NCI-H345 treated with DMSO at 0.1 percent for 48 hours (cell line): ENCODE data around the gene ADGRG3.
A peak's percentile ranks its signal among the peaks of the same experiment; 100 is the strongest.

Source experiments
- DNase-seq: peaks from one replicate; lab custom pipeline; 2025; ENCODE audit not compliant: unreplicated experiment; lab: John Stamatoyannopoulos, UW

The ADGRG3 gene

GRCh38 chr16:57694725-57695679 is 26.9 kb downstream of the ADGRG3 start, which contains the start of gene DRC7:
DRC7 (plus strand) TSS chr16:57694806; CDS start chr16:57697950, 3,144 bp downstream.
- DNase-seq = peak; percentile 38

DNA sequence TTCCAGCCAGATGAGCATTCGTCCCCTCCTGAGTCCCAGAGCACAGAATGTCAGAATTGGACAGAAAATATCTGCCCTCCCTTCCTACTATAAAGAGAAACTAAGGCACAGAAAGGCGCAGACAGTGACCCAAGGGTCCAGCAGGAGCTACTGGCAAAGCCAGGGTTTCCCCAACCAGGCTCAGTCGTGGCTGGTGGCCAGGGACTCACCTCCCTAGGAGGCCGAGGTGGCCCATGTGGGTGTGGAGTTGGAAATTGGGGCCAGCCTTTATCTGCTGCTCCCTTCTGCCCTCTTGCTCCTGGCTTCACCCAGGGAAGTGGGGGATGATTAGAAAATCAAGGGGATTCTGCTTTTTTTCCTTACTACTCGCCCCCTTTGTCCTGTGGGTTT is 27.6 kb downstream of the ADGRG3 start:
- no peak for DNase-seq

DNA sequence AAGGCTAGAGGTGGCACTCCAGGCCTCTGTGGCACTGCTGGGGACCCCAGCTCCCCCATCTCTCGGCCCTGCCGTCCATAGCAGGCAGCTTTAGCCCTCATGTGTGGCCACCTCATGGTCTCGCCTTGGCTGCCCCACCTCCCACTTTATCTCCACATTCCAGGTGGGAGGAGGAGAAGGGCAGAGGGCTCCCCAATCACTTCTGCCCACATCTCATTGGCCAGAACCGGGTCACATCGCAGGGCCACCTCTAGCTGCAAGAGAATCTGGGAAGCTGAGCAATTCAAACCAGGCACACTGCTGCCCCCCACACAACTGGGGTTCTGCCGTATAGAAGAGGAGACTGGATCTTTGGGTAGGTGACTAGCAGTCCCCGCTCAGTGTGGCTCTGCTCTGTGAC is 28.1 kb downstream of the ADGRG3 start:
- DNase-seq = no peak

DNA sequence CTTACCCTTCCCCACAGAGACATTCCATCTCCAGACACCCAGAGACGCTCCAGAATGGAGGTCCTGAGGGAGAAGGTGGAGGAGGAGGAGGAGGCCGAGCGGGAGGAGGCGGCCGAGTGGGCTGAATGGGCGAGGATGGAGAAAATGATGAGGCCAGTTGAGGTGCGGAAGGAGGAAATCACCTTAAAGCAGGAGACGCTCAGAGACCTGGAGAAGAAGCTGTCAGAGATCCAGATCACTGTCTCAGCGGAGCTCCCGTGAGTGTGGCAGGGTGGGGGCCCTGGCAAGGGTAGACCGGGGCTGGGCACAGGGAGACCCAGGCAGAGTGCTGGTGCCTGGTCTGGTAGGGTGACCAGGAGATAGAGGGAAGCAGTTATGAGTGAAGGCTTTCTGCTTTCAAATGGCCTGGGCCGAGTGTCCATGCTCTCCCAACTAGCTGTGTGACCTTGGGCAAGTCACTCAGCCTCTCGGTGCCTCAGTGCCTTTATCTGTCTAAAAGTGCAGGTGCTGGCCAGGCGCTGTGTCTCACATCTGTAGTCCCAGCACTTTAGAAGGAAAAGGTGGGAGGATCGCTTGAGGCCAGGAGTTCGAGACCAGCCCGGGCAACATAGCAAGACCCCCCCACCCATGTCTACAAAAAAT is 29.9 kb downstream of the ADGRG3 start:
- no peak for DNase-seq

- DNase-seq = no peak
Observed at GRCh38 chr16:57698812-57699405, 30.8 kb downstream of the ADGRG3 start.

- DNase-seq = no peak
Observed at GRCh38 chr16:57699481-57699880, 31.4 kb downstream of the ADGRG3 start.

DNA sequence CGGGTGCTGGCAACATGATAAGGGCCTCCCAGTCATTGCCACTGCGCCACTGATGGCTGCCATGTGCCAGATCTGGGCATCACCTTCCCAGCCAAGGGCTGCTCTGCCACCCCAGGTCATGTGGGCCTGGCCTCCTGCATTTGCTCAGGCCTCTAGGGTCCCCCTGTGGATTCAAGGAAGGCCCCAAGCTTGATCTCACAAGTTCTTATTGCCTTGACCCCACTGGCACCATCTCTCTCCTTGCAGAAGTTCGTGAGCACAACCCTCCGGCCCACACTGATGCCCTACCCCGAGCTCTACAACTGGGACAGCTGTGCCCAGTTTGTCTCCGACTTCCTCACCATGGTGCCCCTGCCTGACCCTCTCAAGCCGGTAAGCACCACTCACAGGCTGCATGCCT is 31.8 kb downstream of the ADGRG3 start:
- no peak for DNase-seq

DNA sequence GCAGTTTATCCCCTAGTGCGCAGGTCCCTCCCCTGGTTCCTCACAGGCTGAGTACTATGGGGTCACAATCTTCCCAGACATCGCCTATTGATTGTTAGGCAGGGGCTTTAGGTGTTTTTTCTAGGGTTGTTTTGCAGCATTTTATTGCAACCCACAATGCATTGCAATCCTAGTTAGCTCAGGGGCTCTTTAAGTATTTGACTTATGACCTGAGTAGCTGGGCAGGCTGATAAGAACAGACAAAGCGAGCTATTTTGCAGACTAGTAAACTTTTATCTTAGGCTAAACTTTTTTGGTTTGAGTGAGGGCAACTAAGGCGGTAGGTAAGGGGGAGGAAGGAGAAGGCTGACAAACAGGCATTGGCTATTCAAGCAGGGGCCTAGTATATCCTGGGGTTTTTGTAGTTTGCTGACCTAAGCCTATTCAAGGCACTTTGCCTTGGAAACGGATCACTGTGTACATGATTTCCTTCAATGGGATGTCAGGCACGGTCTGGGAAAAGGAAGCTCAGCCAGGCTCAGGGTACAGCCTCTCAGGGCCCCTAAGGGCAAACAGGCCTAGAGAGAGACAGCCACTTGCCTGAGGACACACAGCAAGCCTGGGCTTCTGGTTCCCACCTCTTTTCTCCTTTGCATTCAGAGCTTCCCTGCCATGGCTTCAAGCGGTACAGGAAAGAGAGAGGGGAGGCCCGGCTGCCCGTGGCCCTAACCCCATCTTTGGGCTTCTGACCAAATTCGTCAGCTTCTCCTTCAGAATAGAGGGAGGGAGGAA is 32.9 kb downstream of the ADGRG3 start:
- DNase-seq = no peak

DNA sequence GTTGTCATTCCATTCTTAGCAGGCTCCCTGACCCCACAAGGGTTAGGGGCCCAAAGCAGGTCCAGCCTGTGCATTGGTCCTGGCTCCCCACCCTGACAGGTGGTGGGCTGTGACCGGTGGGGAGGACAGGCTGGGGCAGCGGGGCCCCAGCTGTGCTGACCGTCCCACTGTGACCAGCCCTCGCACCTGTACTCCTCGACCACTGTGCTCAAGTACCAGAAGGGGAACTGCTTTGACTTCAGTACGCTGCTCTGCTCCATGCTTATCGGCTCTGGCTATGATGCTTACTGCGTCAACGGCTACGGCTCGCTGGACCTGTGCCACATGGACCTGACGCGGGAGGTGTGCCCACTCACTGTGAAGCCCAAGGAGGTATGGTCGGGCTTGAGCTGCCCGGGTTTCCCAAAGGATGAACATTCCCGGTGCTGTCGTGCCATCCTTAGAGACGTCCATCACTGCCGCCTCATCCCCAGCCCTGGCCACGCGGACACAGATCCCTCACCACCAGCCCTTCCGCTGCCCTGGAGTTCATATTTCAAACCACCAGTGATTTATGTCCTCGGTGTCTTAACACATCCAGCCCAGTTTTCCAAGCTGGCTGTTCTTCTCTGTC is 33.8 kb downstream of the ADGRG3 start:
- no peak for DNase-seq

DNA sequence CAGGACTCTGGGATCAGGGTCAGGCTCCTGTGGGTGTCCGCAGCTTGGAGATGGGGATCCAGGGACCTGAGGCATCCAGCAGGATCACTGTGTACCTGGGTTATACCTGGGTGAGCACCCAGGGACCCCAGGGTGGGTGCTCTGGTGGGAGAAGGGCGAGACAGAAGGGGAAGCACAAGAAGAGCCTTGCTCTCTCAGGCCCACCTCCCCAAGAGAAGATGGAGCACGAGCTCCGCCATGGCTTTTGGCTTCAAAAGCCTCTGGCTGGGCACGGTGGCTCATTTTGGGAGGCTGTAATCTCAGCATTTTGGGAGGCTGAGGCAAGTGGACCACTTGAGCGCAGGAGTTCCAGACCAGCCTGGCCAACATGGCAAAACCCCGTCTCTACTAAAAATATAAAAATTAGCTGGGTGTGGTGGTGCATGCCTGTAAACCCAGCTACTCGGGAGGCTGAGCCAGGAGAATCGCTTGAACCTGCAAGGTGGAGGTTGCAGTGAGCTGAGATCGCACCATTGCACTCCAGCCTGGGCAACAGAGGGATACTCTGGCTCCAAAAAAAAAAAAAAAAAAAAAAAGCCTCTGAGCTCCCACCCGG is 35.4 kb downstream of the ADGRG3 start:
- no peak for DNase-seq

DNA sequence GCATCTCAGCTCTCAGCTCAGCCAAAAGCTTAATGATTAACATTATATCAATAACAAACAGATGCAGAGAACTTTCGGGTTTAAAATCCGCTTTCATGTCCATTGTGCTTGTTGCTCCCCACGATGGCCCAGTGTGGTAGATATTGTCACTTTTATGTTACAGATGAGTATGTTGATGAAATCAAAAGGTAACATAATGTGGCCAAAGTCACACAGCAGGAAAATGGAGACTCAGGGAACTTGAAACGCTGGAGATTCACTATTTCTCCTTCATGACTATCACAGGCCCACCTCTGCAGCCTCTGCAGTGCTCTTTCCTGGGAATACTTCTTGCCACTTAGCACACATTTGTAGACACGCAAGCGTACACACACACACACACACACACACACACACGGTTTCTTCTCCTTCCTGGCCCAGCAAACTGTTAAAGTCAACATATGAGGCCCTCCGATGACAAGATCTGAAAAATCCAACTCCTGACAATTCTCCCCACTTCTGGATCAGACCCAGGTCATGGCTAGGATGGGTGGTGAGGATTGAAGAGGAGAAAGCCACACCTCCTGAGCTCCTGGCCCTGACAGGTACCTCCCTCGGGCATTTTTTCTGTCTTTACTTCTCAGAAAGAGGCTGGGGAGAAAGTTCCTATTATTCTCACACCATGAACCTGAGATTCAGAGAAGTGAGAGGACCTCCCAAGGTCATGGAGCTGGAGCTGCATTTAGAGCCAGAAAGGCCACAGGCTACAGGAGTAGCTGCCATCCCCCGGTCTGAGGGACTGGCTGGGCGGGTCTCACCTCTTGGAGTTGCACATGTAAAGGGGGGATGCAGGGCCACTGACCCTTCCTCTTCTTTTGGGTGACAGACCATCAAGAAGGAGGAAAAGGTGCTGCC is 36.2 kb downstream of the ADGRG3 start:
- no peak for DNase-seq

- no peak for DNase-seq
Observed at GRCh38 chr16:57704905-57705852, 37.1 kb downstream of the ADGRG3 start.

DNA sequence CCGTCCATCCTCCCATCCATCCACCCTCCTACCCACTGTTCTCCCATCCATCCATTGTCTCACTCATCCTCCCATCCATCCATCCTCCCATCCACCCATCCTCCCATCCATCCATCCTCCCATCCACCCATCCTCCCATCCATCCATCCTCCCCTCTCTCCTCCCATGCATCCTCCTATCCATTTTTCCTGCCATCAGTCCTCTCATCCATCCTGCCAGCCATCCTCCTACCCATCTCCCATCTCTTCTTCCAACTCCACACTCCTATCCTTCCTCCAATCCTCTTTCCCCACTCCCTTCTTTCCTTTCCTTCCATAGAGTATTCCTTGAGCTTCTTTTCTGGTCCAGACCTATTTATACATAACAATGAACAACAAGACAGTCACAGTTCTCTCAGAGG is 38.6 kb downstream of the ADGRG3 start:
- no peak for DNase-seq

- no peak for DNase-seq
Observed at GRCh38 chr16:57707331-57707730, 39.2 kb downstream of the ADGRG3 start.

DNA sequence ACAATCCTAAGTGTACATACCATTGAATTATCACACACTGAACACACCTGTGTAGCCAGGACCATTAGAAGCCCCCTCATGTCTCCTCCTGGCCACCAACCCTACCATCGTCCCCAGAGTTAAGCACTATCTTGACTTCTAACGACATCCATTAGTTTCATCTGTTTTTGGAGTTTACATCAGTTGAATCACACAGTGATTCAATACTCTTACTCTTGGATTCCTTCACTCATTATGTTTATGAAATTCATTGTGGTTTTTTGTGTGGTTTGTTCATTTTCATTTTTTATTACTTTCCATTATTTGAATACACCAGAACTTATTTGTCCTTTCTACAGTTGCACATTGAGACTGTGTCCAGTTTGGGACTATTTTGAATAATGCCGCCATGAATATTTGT is 40.1 kb downstream of the ADGRG3 start:
- no peak for DNase-seq

DNA sequence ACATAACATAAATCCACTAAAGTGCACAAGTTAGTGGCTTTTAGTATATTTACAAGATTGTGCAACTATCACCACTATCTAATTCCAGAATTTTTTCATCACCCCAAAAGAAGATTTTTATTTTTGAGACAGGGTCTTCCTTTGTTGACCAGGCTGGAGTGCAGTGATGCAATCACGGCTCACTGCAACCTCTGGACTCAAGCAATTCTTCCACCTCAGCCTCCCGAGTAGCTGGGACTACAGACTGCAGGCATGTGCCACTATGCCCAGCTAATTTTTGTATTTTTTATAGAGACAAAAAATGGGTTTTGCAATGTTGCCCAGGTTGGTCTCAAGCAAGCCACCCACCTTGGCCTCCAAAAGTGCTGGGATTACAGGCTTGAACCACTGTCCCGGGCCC is 41.6 kb downstream of the ADGRG3 start:
- DNase-seq = no peak

- DNase-seq = no peak
Observed at GRCh38 chr16:57711346-57711745, 43.2 kb downstream of the ADGRG3 start.

GRCh38 chr16:57711993-57712392 is 43.9 kb downstream of the ADGRG3 start:
- DNase-seq = no peak
